HG03558 (cell line): ENCODE measurements around the gene TRAPPC4.
"Not testable (repeated sequence)": the region's sequence is repeated elsewhere in the genome, so short reads cannot be mapped to it uniquely, and the experiment has no call there.

Experiments
- ATAC-seq: cut with Tn5 transposase; IDR thresholded peaks from one replicate; pipeline ENCODE4 v1.9.1; 2021; ENCODE audit warnings: moderate number of reproducible peaks; ENCODE audit not compliant: unreplicated experiment; ENCODE audit errors: extremely low read depth

Gene TRAPPC4

DNA sequence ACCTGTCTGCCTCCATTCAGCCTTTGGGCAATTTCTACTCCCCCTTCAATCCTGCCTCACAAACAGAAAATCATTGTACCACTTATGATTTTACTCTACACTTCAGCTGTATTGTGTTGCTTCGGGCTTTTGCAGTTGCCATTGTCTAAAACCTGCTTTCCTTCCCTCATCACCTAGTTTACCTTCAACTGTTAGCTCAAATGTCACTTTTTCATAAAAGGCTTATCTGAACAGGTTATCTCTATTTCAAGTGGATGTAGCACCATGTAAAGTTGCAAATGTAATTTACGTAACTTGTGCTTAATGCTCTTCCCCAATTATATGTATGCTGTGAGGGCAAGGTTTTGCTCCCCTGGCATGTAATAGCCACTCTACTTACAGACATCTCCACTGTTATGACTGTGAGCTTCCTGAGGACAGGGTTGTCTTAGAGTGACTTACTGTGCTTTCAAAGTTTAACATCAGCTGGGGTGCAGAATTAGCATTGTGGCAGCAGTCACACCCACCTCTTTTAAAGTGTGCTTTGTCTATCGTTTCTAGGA lies 5.9 kb upstream of the TRAPPC4 start:
- ATAC-seq, result no peak

DNA sequence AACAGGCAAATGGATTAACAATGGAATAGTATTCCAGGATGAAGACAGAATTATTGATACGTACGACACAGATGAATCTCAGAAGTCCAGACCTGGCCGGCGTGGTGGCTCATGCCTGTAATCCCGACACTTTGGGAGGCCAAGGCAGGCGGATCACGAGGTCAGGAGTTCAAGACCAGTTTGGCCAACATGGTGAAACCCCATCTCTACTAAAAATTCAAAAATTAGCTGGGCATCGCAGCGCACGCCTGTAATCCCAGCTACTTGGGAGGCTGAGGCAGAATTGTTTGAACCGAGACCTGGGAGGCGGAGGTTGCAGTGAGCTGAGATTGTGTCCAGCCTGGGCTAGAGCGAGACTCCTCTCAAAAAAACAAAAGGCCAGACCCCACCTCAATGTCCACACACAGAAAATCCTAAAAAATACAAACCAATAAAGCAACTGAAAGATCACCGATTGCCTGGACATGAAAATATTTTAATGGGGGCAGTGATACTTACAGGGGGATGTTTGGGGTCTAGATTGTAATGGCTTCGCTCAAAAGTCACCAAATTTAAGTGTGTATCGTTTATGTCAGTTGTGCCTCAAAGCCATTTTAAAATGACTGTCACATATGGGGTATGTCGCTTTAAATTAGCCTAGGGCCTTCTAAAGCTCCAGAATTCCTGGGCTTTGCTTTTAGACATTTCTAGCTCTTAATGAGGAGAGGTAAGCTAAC lies 4.2 kb upstream of the TRAPPC4 start:
- ATAC-seq, result no peak

DNA sequence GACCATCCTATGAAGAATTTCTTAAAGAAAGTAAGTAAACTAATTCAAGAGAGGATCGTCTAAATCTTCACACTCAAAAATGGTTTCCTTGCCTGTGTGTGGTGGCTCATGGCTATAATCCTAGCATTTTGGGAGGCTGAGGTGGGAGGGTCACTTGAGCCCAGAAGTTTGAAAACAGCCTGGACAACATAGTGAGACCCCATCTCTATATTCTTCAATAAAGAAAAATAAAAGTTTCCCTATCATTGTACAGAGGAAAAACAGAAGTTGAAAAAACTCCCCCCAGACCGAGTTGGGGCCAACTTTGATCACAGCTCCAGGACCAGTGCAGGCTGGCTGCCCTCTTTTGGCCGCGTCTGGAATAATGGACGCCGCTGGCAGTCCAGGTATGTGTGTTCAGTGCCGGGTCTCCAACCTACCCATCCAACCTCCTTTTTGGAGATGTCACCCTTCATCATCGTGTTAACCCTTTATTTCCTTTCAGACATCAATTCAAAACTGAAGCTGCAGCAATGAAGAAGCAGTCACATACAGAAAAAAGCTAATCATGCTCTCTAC lies 3.4 kb upstream of the TRAPPC4 start:
- no peak for ATAC-seq

DNA sequence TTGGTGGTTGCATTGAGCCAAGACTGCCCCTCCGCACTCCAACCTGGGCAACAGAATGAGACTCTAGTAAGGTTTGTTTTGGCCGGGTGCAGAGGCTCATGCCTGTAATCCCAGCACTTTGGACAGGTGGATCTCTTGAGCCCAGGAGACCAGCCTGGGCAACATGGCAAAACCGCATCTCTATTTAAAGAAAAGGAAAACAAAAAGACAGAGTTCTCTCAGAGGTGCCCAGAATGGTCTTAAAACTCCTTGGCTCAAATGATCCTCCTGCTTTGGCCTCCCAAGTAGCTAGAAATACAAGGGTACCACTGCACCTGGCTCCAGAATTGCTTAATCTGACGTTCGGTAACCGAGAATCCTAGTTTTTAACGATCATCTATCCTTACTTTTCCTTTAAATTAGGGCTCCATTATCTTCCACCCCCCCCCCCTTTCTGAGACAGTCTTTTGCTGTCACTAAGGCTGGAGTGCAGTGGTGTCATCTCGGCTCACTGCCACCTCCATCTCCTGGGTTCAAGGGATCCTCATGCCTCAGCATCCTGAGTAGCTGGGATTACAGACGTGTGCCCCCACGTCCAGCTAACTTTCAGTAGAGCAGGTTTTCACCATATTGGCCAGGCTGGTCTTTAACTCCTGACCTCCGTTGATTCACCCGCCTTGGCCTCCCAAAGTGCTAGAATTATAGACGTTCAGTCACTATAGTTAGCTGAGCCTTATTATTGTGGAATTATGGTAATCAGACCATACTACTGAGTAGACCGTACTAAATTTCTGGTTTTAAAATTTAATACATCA lies 2.2 kb upstream of the TRAPPC4 start:
- ATAC-seq, result no peak

DNA sequence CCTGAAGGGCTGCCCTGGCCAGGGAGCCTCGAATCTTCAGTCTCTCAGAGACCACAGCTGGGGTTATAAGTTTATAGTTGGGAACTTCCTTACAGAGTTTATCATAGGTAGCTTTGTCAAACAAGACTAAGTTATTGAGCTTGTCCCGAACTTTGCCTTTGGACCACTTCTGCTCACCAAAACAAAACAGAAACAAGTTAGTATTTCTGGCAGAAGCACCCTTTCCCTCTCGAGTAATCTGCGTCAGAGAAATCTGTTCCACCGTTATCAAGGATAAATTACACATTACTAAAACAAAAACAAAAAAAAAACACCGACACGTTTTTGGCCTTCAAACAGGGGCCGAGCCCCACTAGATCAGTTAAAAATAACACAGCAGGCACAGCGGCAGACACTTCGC lies 1.2 kb upstream of the TRAPPC4 start:
- not testable (repeated sequence) for ATAC-seq

DNA sequence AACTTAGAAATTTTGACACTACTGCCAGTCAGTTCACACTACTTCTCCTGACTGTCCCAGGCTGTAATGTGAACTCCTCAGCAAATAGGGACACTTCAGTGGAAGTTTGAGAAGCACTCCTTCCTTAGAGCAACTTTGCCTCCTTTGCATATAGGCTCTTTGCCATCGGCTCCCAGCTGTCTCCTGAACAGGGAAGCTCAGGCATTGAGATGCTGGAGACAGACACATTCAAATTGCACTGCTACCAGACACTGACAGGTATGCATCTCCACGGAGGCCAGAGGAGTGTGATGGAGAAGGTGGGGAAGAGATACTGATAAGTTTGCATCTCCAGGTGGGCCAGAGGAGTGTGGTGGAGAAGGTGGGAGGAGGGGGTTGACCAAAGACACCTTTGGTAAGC lies 1.4 kb downstream of the TRAPPC4 start:
- no peak for ATAC-seq

DNA sequence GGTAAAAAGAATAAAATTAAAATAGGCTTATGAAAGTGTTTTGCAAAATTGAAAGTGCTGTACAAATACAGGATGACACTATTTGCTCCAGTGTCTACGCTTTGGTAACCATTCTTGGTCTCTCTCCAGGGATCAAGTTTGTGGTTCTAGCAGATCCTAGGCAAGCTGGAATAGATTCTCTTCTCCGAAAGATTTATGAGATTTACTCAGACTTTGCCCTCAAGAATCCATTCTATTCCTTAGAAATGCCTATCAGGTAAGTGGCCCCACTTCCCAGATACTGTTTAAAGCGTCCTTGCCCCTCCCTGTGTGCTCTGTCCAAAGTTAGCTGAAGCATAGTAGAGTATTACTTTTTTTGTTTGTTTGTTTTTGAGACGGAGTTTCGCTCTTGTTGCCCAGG lies 3.1 kb downstream of the TRAPPC4 start:
- no peak for ATAC-seq

DNA sequence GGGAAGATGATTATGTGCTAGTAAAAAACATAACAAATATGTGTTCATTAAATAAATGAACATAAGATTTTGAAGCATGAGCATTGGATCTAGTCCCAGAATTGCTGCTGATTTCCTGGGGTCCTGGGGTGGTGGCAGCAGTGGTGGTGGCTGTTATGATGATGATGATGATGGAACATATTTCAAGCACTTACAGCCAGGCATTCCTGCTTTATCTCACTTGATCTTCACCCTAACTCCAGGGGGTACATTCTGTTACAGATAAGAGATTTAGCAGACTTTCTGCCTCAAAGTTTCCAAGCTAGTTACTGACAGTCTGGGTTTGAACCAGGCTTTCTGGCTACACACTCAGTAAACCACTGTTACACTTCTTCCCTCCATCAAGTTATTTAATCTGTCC lies 5.2 kb downstream of the TRAPPC4 start:
- ATAC-seq, result no peak

DNA sequence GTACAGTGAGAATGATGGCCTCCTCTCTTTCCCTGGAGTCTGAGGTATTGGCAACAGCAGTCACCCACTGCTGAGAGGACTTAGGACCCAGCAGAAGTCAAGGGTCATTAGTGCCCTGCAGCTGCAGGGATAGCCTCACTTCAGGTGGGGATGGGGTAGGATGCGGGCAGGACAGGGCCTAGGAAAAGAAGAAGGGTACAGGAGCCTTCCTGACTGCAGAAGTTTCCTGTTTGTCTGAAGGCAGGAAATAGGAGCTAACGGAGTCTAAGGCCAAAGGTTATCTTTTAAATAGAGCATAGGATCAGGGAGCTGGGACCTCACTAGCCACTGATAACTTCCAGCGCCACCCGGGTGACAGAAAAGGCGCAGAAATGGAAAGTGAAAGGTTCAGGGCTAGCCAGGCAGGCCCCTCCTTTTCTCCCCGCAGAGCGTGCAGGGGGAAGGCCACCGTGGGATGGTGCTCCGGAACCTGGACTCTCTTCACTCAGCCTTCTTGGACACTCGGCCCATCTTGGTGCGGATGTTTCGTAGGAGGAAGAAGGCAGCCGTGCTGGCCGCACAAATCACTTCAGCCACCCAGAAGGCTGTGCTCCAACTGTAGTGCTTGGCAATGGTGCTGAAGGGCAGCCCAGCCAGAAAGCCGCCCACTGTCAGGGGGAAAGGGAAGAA lies 6.0 kb downstream of the TRAPPC4 start:
- ATAC-seq, result no peak

DNA sequence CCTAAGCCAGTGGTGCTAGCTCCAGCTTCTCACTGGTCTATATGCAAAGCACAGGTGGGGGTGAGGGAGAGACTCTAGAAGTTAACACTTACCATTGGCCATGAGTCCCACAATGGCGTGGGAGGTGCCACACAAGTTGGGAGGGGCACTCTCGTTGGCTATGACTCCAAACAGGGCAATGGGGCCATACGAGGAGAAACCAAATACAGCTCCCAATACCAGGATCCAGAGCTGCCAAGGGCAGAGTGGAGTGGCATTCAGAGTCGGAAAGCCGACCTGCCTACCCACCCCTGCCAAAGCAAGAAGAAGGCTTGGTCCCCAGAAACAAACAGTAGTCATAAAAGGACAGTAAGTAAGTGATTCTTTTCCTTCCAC lies 6.5 kb downstream of the TRAPPC4 start:
- no peak for ATAC-seq

DNA sequence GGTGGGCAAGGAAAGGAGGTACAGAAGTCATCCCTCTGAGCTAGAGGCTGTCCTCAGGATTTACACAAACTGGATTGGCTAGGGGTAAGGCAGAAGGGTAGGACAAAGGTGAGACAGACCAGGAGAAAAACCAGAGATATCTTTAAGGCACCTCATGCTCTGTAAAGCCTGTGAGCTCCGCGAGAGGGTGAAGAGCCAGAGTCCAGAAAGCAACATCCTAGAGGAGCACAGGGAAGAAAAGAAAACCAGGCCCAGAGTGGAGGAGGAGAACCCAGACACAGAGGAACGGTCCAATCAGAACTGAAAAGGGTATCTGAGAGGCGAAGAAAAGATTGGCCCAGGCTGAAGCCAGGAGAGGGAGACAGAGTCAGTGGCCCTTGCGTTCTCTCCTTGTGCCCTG lies 7.0 kb downstream of the TRAPPC4 start:
- ATAC-seq, result no peak

DNA sequence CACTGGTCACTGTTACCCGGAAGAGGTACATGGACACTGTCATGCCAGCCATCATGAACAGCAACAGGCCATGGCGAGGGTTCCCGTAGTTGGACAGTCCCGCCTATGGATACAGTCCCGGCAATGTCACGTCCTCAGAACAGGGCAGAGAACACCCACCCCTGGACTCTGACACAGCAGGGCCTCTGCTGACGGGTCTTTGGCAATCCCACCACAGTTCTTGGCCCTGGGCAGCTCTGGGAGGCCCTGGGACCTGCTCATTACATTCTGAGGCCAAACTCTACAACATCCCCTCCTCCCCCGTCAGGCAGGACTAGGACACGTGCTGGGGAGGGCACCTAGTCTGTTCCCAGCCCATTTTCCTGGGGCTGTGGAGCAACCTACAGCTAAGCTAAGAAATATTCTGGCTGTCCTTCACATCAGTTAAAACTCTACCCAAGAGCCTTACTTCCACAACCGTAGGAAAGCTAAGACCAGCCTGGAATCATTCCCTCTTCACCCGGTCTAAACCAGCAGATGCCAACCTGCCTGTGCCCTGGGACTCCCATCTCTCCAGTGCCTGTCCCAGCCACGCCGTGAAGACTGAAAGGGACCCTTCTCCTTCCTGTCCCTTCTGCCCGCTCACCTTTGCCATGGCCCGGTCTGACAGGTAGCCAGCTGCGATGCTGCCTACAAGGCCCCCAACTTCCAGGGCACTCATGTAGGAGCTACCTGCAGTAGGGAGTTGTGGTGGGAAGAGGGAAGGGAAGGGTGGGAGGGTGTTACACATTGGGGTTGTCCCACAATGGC lies 7.6 kb downstream of the TRAPPC4 start:
- ATAC-seq, result no peak

DNA sequence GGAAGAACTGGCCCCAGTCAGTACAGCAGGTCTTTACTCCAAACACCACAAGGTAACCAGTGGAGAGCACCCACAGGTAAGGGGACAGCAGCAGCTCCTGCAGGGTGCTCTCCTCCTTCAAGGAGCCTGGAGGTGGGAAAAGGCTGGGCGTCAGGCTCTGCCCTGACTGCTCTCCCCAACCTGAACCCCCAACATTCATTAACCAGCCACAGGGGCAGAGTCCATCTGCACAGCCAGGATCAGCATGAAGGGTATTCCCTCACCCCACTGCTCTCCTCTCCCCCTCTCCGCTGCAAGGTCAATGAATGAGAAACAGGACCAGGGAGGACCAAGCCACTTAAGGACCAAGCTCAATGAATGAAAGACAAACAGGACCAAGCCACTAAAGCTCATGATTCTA lies 8.4 kb downstream of the TRAPPC4 start:
- ATAC-seq, result no peak

DNA sequence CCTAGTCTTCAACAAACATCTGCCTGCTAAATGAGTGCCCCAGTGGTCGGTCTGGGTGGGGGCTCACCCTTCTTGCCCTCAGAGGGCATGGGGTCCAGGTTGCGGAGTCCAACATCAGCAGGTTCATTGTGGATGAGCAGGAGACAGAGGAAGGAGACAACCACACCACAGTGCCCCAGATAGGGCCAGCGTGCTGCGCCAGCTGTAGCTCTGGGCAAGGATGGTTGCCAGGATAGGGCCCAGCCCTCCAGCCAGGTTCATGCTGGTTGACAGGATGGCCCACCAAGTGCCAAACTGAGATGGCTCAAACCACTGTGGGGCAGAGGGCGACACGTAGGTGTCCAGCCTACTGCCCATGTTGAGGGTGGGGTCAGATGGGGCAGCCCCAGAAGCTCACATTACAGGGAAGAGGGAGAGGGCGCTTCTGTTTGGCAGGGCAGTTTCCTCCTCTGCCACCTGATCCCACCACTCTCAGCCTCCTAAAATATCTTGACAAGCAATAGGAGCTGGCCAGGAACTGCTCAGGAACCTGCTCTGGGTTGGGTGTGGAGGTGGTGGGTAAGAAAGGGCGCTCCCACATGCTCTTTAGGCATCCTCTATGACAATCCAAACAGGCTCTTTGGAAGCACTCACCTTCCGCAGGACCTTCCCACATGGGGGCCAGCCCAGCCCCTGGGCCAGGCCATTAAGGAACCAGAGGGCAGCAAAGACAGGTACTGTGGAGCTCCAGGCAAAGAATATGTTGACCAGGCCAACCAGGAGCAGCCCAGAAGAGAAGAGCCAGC lies 9.2 kb downstream of the TRAPPC4 start:
- ATAC-seq, result no peak

DNA sequence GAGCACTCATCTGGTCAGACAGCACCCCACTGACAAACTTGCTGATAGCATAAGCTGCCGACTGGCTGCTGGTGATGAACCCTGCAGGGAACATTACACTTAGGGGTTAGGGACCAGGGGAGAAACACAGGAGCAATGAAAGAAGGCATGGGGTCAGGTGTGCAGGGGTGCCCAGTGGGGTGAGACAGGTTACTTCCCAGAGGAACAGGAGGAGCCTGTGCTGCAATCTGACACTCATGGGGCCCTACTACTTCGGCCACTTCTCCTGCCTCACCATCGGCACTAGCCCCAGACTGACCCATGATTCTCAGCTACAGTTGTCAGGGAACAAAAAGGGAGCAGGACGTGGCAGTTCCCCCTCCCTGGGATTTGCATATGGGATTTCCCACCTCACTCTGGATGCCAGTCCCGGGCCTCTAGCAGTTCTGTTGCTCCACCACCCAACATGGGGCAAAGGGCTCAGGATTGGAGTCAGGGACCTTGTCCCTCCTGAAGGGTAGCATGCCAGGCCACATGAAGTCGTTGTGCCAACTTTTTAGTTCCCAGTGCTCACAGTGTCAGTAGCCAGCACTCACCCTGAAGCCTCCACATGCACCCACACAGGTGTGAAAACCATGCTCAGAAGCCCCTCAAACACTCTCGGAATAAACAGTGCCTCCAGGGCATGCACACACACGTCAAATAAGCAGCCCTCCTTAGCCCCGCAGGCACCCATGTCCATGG lies 9.9 kb downstream of the TRAPPC4 start:
- ATAC-seq, result no peak

DNA sequence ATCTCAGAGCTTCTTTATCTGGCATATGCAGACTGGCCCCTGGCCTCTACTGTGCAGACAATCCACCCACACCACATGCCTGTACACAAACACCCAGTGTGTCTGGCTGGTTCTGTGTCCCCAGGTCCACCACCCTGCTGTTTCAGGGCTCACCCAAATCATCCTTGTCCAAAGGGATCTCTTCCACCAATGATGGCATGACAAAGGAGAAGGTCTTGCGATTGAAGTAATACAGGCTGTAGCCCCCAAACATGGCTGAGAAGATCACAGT lies 10.4 kb downstream of the TRAPPC4 start:
- no peak for ATAC-seq

DNA sequence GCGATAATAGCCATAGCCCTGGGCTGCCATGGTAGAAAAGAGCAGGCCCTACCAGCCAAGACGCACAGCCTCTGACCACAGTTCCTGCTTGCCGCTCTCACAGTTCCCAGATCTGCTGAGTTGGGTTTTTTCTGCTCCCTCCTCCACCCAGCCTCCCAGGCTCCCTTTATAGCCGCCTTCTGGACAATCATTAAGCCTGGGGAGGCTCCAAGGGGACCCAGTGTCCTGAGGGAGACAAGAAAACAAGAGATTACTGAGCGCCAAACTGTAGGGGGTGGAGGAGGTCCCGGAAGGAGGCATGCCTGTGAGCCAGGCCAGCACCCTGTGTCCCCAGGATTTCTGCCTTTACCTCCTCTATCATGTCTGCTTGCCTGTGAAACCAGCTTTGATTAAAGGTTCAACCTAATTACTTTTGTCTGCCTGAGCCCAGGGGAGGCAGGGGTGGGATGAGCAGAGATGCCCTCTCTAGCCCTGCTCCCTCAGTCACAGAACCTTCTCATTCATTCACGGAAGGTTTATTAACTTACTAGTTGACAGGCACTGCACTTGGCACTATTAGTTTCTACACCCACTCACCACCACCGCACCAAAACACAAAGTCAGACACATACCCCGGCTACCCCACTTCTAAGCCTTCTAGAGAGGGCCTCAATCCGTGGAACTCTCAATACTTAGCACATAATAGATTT lies 10.9 kb downstream of the TRAPPC4 start:
- ATAC-seq, result no peak

DNA sequence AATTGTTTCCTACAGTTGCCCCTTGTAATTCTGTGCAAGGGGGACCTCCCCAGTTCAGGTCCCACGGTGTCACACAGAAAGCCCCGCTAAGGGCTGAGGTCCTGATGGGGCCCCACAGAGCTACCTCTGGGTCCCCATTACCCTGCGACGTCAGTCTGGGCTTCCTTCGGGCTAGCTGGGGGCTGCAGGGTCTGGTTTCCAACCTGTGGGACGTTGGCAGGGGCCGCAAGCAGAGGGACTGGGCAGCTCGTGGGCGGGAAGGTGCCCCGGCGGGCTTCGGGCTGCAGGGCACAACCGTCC lies 11.4 kb downstream of the TRAPPC4 start:
- no peak for ATAC-seq
